HG03571 (cell line): ENCODE results near the gene ABCA12.
A peak's percentile ranks its signal among the peaks of the same experiment; 100 is the strongest.
"Not testable (repeated sequence)": the region's sequence is repeated elsewhere in the genome, so short reads cannot be mapped to it uniquely, and the experiment has no call there.

Experiments used
- ATAC-seq: cut with Tn5 transposase; IDR thresholded peaks from one replicate; pipeline ENCODE4 v1.9.1; 2021; ENCODE audit not compliant: unreplicated experiment

The ABCA12 gene

GRCh38 chr2:215138479-215138878 is at the start of gene ABCA12:
ABCA12 (minus strand) TSS chr2:215138626; CDS start chr2:215138208, 418 bp downstream.
- ATAC-seq: no peak

GRCh38 chr2:215188078-215188477 is 49.7 kb upstream of the ABCA12 start:
- no peak for ATAC-seq

GRCh38 chr2:215186021-215186420 is 47.6 kb upstream of the ABCA12 start:
- no peak for ATAC-seq

- no peak for ATAC-seq
Observed at GRCh38 chr2:215178121-215178520, 39.7 kb upstream of the ABCA12 start.

GRCh38 chr2:215171796-215172195 is 33.4 kb upstream of the ABCA12 start:
- no peak for ATAC-seq

- ATAC-seq: no peak
Observed at GRCh38 chr2:215171151-215171550, 32.7 kb upstream of the ABCA12 start.

- ATAC-seq: not testable (repeated sequence)
Observed at GRCh38 chr2:215166505-215166904, 28.1 kb upstream of the ABCA12 start.

- not testable (repeated sequence) for ATAC-seq
Observed at GRCh38 chr2:215163319-215163718, 24.9 kb upstream of the ABCA12 start.

GRCh38 chr2:215161301-215161829 is 22.9 kb upstream of the ABCA12 start:
- no peak for ATAC-seq

GRCh38 chr2:215160081-215160480 is 21.7 kb upstream of the ABCA12 start:
- ATAC-seq: no peak

- no peak for ATAC-seq
Observed at GRCh38 chr2:215156453-215156852, 18.0 kb upstream of the ABCA12 start.

- no peak for ATAC-seq
Observed at GRCh38 chr2:215149894-215150293, 11.5 kb upstream of the ABCA12 start.

GRCh38 chr2:215149486-215149885 is 11.1 kb upstream of the ABCA12 start:
- ATAC-seq: no peak

GRCh38 chr2:215149060-215149459 is 10.6 kb upstream of the ABCA12 start:
- ATAC-seq: no peak

GRCh38 chr2:215145611-215146010 is 7.2 kb upstream of the ABCA12 start:
- ATAC-seq: no peak

GRCh38 chr2:215144106-215144875 is 5.9 kb upstream of the ABCA12 start:
- ATAC-seq: no peak

GRCh38 chr2:215143458-215143857 is 5.0 kb upstream of the ABCA12 start:
- no peak for ATAC-seq

- ATAC-seq: no peak
Observed at GRCh38 chr2:215141706-215142105, 3.3 kb upstream of the ABCA12 start.

GRCh38 chr2:215140166-215140707 is 1.8 kb upstream of the ABCA12 start:
- ATAC-seq: no peak

GRCh38 chr2:215137741-215138340 is 585 bp downstream of the ABCA12 start:
- no peak for ATAC-seq

- ATAC-seq: no peak
Observed at GRCh38 chr2:215137329-215137686, 1.1 kb downstream of the ABCA12 start.

GRCh38 chr2:215136669-215137328 is 1.6 kb downstream of the ABCA12 start:
- ATAC-seq: peak; percentile 45
